Measurements from ENCODE around the gene OXTR. TPM values are rescaled to one million over a fixed set of nuclear protein-coding genes. Genes with fewer than 3 reads are reported as not detected.

OXTR gene
- polyA plus RNA-seq, 1 donor from 2014 or later: 1.7 TPM

DNA sequence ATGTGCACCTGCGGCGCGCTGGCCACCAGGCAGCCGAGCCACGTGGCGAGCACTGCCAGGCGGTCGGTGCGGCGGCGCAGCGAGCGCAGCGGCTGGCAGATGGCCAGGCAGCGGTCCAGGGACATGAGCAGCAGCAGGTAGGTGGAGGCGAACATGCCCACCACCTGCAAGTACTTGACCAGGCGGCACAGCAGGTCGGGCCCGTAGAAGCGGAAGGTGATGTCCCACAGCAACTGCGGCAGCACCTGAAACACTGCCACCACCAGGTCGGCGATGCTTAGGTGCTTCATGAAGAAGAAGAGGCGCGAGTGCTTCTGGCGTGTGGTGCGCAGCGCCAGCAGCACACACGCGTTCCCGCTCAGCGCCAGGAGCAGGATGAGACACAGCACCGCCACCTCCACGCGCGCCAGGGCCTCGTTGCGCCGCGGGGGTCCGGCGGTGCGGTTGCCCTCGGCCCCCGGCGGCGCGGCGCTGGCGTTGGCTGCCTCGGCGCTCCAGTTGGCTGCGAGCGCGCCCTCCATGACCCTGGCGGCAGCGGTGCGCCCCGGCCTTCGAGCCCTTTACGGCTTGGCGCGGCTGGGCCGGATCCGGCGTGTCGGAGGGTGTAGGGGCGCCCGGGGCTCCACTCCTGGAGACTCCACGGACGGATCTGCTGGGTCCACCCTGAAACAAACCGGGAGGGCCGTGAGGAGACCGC, 1.6 kb downstream of the OXTR start:
- Histone ChIP-seq H3K36me3 (ENCODE audit: insufficient read depth, low read length) (no peaks in the 10 kb centered on the region), H3K27ac (ENCODE audit: low read length) (no peak overlapping the region), H3K79me2 (replicated peaks; ENCODE audit: insufficient read depth, low read length) (no peaks in the 10 kb centered on the region), H3K4me2 (ENCODE audit: low read length) (no peak overlapping the region), H3K9me2 (ENCODE audit: insufficient read depth, low read length) (no peaks in the 10 kb centered on the region), H3K4me3 (ENCODE audit: low read length) (peak overlapping the region; percentile 40), H2AFZ (ENCODE audit: low read depth, low read length) (no peak overlapping the region), H3K9me3 (ENCODE audit: low read length) (no peaks in the 10 kb centered on the region), H4K20me1 (ENCODE audit: insufficient read depth) (no peaks in the 10 kb centered on the region), H3K27me3 (ENCODE audit: insufficient read depth, low read depth, low read length) (peaks cover 32% of the 10 kb centered on the region), H3K9ac (ENCODE audit: low read length) (no peak overlapping the region), H3F3A (ENCODE audit: insufficient read depth, low read length, poor library complexity, severe bottlenecking) (no peaks in the 10 kb centered on the region)
- TF ChIP-seq EZH2 (IDR thresholded peaks at IDR 0.05; ENCODE audit: borderline replicate concordance, insufficient read depth, low read length, poor library complexity, severe bottlenecking): no peak
- TF ChIP-seq POLR2AphosphoS5 (IDR thresholded peaks at IDR 0.05): no peak
- TF ChIP-seq, protein P1, sequence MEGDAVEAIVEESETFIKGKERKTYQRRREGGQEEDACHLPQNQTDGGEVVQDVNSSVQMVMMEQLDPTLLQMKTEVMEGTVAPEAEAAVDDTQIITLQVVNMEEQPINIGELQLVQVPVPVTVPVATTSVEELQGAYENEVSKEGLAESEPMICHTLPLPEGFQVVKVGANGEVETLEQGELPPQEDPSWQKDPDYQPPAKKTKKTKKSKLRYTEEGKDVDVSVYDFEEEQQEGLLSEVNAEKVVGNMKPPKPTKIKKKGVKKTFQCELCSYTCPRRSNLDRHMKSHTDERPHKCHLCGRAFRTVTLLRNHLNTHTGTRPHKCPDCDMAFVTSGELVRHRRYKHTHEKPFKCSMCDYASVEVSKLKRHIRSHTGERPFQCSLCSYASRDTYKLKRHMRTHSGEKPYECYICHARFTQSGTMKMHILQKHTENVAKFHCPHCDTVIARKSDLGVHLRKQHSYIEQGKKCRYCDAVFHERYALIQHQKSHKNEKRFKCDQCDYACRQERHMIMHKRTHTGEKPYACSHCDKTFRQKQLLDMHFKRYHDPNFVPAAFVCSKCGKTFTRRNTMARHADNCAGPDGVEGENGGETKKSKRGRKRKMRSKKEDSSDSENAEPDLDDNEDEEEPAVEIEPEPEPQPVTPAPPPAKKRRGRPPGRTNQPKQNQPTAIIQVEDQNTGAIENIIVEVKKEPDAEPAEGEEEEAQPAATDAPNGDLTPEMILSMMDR (IDR thresholded peaks at IDR 0.05; ENCODE audit: poor library complexity, severe bottlenecking): peak; percentile 38

DNA sequence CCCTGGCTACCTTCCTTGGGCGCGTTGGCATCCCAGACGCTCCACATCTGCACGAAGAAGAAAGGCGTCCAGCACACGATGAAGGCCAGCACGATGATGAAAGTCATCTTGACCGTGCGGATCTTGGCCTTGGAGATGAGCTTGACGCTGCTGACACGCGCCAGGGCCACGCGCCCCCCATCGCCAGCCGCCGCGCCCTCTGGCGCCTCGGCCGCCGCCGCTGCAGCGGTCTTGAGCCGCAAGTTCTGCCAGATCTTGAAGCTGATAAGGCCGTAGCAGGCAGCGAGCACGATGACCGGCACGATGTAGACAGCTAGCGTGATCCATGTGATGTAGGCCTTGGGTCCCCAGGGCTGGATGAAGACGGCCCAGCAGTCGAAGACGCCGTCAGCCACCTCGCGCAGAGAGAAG, 2.2 kb downstream of the OXTR start:
- no peak overlapping the region for H3K9ac ChIP-seq (ENCODE audit: low read length)
- no peak overlapping the region for H3K4me2 ChIP-seq (ENCODE audit: low read length)
- peak overlapping the region; percentile 40 for H3K4me3 ChIP-seq (ENCODE audit: low read length)
- H3K27me3 ChIP-seq (ENCODE audit: insufficient read depth, low read depth, low read length): peaks cover 32% of the 10 kb centered on the region
- H3K9me2 ChIP-seq (ENCODE audit: insufficient read depth, low read length): no peaks in the 10 kb centered on the region
- no peaks in the 10 kb centered on the region for H3K79me2 ChIP-seq (replicated peaks; ENCODE audit: insufficient read depth, low read length)
- H3K27ac ChIP-seq (ENCODE audit: low read length): no peak overlapping the region
- H3K36me3 ChIP-seq (ENCODE audit: insufficient read depth, low read length): no peaks in the 10 kb centered on the region
- H3K9me3 ChIP-seq (ENCODE audit: low read length): no peaks in the 10 kb centered on the region
- H2AFZ ChIP-seq (ENCODE audit: low read depth, low read length): no peak overlapping the region
- no peaks in the 10 kb centered on the region for H3F3A ChIP-seq (ENCODE audit: insufficient read depth, low read length, poor library complexity, severe bottlenecking)
- H4K20me1 ChIP-seq (ENCODE audit: insufficient read depth): no peaks in the 10 kb centered on the region
- TF ChIP-seq SMC3 (conservative IDR thresholded peaks at IDR 0.05; ENCODE audit: poor library complexity) (no peak), TAF1 (IDR thresholded peaks at IDR 0.05; ENCODE audit: low read depth) (no peak), EZH2 (IDR thresholded peaks at IDR 0.05; ENCODE audit: borderline replicate concordance, insufficient read depth, low read length, poor library complexity, severe bottlenecking) (no peak), EP300 (conservative IDR thresholded peaks at IDR 0.05; ENCODE audit: poor library complexity, severe bottlenecking) (no peak), POLR2AphosphoS5 (IDR thresholded peaks at IDR 0.05) (no peak), MXI1 (conservative IDR thresholded peaks at IDR 0.05; ENCODE audit: poor library complexity, severe bottlenecking) (no peak), RAD21 (conservative IDR thresholded peaks at IDR 0.05) (no peak)
- TF ChIP-seq, protein P2, sequence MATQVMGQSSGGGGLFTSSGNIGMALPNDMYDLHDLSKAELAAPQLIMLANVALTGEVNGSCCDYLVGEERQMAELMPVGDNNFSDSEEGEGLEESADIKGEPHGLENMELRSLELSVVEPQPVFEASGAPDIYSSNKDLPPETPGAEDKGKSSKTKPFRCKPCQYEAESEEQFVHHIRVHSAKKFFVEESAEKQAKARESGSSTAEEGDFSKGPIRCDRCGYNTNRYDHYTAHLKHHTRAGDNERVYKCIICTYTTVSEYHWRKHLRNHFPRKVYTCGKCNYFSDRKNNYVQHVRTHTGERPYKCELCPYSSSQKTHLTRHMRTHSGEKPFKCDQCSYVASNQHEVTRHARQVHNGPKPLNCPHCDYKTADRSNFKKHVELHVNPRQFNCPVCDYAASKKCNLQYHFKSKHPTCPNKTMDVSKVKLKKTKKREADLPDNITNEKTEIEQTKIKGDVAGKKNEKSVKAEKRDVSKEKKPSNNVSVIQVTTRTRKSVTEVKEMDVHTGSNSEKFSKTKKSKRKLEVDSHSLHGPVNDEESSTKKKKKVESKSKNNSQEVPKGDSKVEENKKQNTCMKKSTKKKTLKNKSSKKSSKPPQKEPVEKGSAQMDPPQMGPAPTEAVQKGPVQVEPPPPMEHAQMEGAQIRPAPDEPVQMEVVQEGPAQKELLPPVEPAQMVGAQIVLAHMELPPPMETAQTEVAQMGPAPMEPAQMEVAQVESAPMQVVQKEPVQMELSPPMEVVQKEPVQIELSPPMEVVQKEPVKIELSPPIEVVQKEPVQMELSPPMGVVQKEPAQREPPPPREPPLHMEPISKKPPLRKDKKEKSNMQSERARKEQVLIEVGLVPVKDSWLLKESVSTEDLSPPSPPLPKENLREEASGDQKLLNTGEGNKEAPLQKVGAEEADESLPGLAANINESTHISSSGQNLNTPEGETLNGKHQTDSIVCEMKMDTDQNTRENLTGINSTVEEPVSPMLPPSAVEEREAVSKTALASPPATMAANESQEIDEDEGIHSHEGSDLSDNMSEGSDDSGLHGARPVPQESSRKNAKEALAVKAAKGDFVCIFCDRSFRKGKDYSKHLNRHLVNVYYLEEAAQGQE (IDR thresholded peaks at IDR 0.05; ENCODE audit: borderline replicate concordance): no peak
- TF ChIP-seq, protein P1 (IDR thresholded peaks at IDR 0.05; ENCODE audit: poor library complexity, severe bottlenecking): no peak
